NCI-H526 treated with DMSO at 0.1 percent for 48 hours (cell line): ENCODE results near the gene ALKBH7.

Source experiments
- DNase-seq: peaks from one replicate; lab custom pipeline; 2025; lab: John Stamatoyannopoulos, UW

ALKBH7 gene

GRCh38 chr19:6364353-6364752 is 8.2 kb upstream of the ALKBH7 start:
- DNase-seq = no peak

- peak; percentile 73 for DNase-seq
Observed at GRCh38 chr19:6373096-6373812, 660 bp downstream of the ALKBH7 start.

GRCh38 chr19:6373813-6374108 is 1.2 kb downstream of the ALKBH7 start:
- no peak for DNase-seq

- no peak for DNase-seq
Observed at GRCh38 chr19:6374161-6374709, 1.6 kb downstream of the ALKBH7 start.

- no peak for DNase-seq
Observed at GRCh38 chr19:6374711-6375410, 2.3 kb downstream of the ALKBH7 start.

- no peak for DNase-seq
Observed at GRCh38 chr19:6375411-6376010, 2.9 kb downstream of the ALKBH7 start, which contains the start of gene PSPN. Gene PSPN, minus strand, starts transcription at chr19:6375933. Its CDS starts 84 bp downstream, at chr19:6375849.

- DNase-seq = no peak
Observed at GRCh38 chr19:6376512-6377190, 4.1 kb downstream of the ALKBH7 start.

- DNase-seq = no peak
Observed at GRCh38 chr19:6378041-6378440, 5.4 kb downstream of the ALKBH7 start.

- DNase-seq = no peak
Observed at GRCh38 chr19:6378486-6378885, 5.9 kb downstream of the ALKBH7 start.

- DNase-seq = no peak
Observed at GRCh38 chr19:6379744-6380143, 7.2 kb downstream of the ALKBH7 start.

GRCh38 chr19:6381030-6381750 is 8.6 kb downstream of the ALKBH7 start:
- DNase-seq = no peak

- DNase-seq = no peak
Observed at GRCh38 chr19:6383188-6383587, 10.6 kb downstream of the ALKBH7 start.

GRCh38 chr19:6384381-6384780 is 11.8 kb downstream of the ALKBH7 start:
- DNase-seq = no peak

- DNase-seq = no peak
Observed at GRCh38 chr19:6387372-6387771, 14.8 kb downstream of the ALKBH7 start.

- DNase-seq = no peak
Observed at GRCh38 chr19:6392221-6393073, 19.9 kb downstream of the ALKBH7 start.

GRCh38 chr19:6393074-6393982 is 20.7 kb downstream of the ALKBH7 start, which contains the start of gene GTF2F1:
Gene GTF2F1, minus strand, starts transcription at chr19:6393164. Its CDS starts 169 bp downstream, at chr19:6392995.
- peak; percentile 80 for DNase-seq

GRCh38 chr19:6393983-6394412 is 21.4 kb downstream of the ALKBH7 start:
- DNase-seq = no peak

- no peak for DNase-seq
Observed at GRCh38 chr19:6394831-6395230, 22.2 kb downstream of the ALKBH7 start.

GRCh38 chr19:6396305-6396704 is 23.7 kb downstream of the ALKBH7 start:
- no peak for DNase-seq
